ENCODE measurements around the gene DNAH6.
"Not testable (repeated sequence)": the region's sequence is repeated elsewhere in the genome, so short reads cannot be mapped to it uniquely, and the experiment has no call there.

DNAH6 gene

GRCh38 chr2:84862006-84862405 lies 345.7 kb downstream of the DNAH6 start:
- DNase-seq (ENCODE audit: low spot score) = no peak
- FAIRE-seq = no peak

DNA sequence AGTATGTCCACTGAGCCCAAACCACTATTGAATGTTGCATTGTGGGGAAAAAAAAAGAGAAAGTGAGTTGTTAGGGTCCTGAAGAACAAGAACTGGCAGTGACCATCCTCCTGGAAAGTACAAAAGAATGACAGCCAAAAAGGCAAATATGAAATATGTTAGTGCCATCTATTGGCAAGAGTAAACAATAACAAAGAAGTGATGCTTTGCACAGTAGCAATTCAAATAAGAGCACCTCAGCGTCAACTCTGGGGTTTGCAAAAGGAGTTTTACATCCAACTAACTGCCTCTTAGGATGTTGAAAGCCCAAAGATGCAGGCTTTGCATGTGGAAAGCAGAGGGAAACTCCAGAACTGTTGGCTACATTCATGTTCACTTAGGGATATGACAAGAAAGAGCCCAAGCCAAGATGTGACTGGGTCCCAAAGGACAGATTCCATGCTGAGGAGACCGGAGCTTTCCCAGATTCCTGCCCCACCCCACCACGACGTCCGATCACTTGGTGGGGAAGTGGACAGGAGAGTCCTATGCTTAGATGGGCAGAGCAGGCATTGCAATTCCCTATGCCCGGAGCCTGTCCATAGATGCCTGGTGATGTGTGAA lies 349.0 kb downstream of the DNAH6 start:
- DNase-seq (ENCODE audit: low spot score) (peak; percentile 32), FAIRE-seq (no peak)

- FAIRE-seq (no peak), DNase-seq (ENCODE audit: low spot score) (no peak)
Observed at GRCh38 chr2:84866122-84866521, 349.8 kb downstream of the DNAH6 start.

DNA sequence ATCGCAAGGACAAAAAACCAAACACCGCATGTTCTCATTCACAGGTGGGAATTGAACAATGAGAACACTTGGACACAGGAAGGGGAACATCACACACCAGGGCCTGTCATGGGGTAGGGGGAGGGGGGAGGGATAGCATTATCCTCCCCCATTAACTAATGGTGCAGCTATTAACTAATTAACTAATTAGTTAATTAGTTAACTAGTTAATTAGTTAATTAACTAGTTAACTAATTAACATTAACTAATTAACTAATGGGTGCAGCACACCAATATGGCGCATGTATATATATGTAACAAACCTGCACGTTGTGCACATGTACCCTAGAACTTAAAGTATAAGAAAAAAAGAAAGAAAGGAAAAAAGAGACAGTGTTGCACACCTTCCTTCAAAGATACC lies 352.0 kb downstream of the DNAH6 start:
- FAIRE-seq; DNase-seq (ENCODE audit: low spot score): not testable (repeated sequence)

All from RCC 7860 (cell line).